ENCODE results near the gene LETM1.
"Not testable (repeated sequence)": the region's sequence is repeated elsewhere in the genome, so short reads cannot be mapped to it uniquely, and the experiment has no call there.

Gene LETM1

GRCh38 chr4:1837069-1837468 is 18.9 kb downstream of the LETM1 start:
- no peak overlapping the region for H3K27ac ChIP-seq (ENCODE audit: low read length, poor library complexity, severe bottlenecking)
- H3K36me3 ChIP-seq (ENCODE audit: control insufficient read depth in 1 of 2, insufficient read depth in 2 of 2, low read depth in 1 of 2, low read length in 2 of 2): peaks cover 71 to 80% of the 10 kb centered on the region in 2 experiments
- H3K18ac ChIP-seq (ENCODE audit: low read depth in 1 of 2, low read length in 2 of 2): no peak overlapping the region
- no peak overlapping the region for H2BK120ac ChIP-seq (ENCODE audit: low read depth, low read length)
- no peak overlapping the region for H2AK5ac ChIP-seq (ENCODE audit: low read length, severe bottlenecking)
- H3K4me3 ChIP-seq (ENCODE audit: insufficient read depth in 1 of 2, low read depth in 1 of 2, low read length in 2 of 2): no peak overlapping the region
- H4K8ac ChIP-seq (ENCODE audit: low read length): no peak overlapping the region
- 96% methylated on average over 10 of the region's 10 CpGs for WGBS
- peaks cover 30% of the 10 kb centered on the region for H3K4me1 ChIP-seq (ENCODE audit: control insufficient read depth, insufficient read depth, low read depth, low read length)
- no peak overlapping the region for H3K23ac ChIP-seq (ENCODE audit: low read length in 2 of 2)
- peaks cover 30% of the 10 kb centered on the region for H3K79me1 ChIP-seq (replicated peaks; ENCODE audit: low read length, poor library complexity, severe bottlenecking)
- no peak for DNase-seq
- H3K4me2 ChIP-seq (ENCODE audit: low read length, poor library complexity, severe bottlenecking): no peak overlapping the region
- H2BK15ac ChIP-seq (ENCODE audit: low read depth, poor library complexity, severe bottlenecking): no peak overlapping the region
- H3K4ac ChIP-seq (ENCODE audit: low read depth in 1 of 2, low read length in 2 of 2): no peak overlapping the region
- no peak overlapping the region for H3K14ac ChIP-seq (ENCODE audit: low read length in 2 of 2)
- H2AFZ ChIP-seq (ENCODE audit: low read depth, low read length): no peak overlapping the region
- no peak overlapping the region for H2BK12ac ChIP-seq (ENCODE audit: low read length in 2 of 2)
- no peak overlapping the region for H3K9ac ChIP-seq (ENCODE audit: low read length)
- no peak overlapping the region for H2BK5ac ChIP-seq (ENCODE audit: low read depth, low read length, poor library complexity, severe bottlenecking)
- H4K91ac ChIP-seq (ENCODE audit: low read length): no peak overlapping the region
- H3K27me3 ChIP-seq (ENCODE audit: control insufficient read depth in 1 of 2, insufficient read depth in 1 of 2, low read length in 2 of 2): no peaks in the 10 kb centered on the region
- H3K9me3 ChIP-seq (ENCODE audit: control insufficient read depth, low read length): no peaks in the 10 kb centered on the region

GRCh38 chr4:1836650-1837049 is 19.3 kb downstream of the LETM1 start:
- H3K18ac ChIP-seq (ENCODE audit: low read depth in 1 of 2, low read length in 2 of 2): no peak overlapping the region
- H2BK15ac ChIP-seq (ENCODE audit: low read depth, poor library complexity, severe bottlenecking): no peak overlapping the region
- no peak overlapping the region for H3K23ac ChIP-seq (ENCODE audit: low read length in 2 of 2)
- H3K14ac ChIP-seq (ENCODE audit: low read length in 2 of 2): no peak overlapping the region
- H3K9me3 ChIP-seq (ENCODE audit: control insufficient read depth, low read length): no peaks in the 10 kb centered on the region
- no peak overlapping the region for H3K4ac ChIP-seq (ENCODE audit: low read depth in 1 of 2, low read length in 2 of 2)
- WGBS: 98% methylated on average over 6 of the region's 7 CpGs
- no peak overlapping the region for H4K91ac ChIP-seq (ENCODE audit: low read length)
- no peaks in the 10 kb centered on the region for H3K27me3 ChIP-seq (ENCODE audit: control insufficient read depth in 1 of 2, insufficient read depth in 1 of 2, low read length in 2 of 2)
- H2BK120ac ChIP-seq (ENCODE audit: low read depth, low read length): no peak overlapping the region
- H3K9ac ChIP-seq (ENCODE audit: low read length): no peak overlapping the region
- no peak overlapping the region for H3K27ac ChIP-seq (ENCODE audit: low read length, poor library complexity, severe bottlenecking)
- no peak overlapping the region for H4K8ac ChIP-seq (ENCODE audit: low read length)
- no peak for DNase-seq
- H2BK12ac ChIP-seq (ENCODE audit: low read length in 2 of 2): no peak overlapping the region
- no peak overlapping the region for H3K4me3 ChIP-seq (ENCODE audit: insufficient read depth in 1 of 2, low read depth in 1 of 2, low read length in 2 of 2)
- H2BK5ac ChIP-seq (ENCODE audit: low read depth, low read length, poor library complexity, severe bottlenecking): no peak overlapping the region
- peaks cover 30% of the 10 kb centered on the region for H3K79me1 ChIP-seq (replicated peaks; ENCODE audit: low read length, poor library complexity, severe bottlenecking)
- no peak overlapping the region for H3K4me2 ChIP-seq (ENCODE audit: low read length, poor library complexity, severe bottlenecking)
- peaks cover 71 to 84% of the 10 kb centered on the region in 2 experiments for H3K36me3 ChIP-seq (ENCODE audit: control insufficient read depth in 1 of 2, insufficient read depth in 2 of 2, low read depth in 1 of 2, low read length in 2 of 2)
- H3K4me1 ChIP-seq (ENCODE audit: control insufficient read depth, insufficient read depth, low read depth, low read length): peaks cover 26% of the 10 kb centered on the region
- no peak overlapping the region for H2AFZ ChIP-seq (ENCODE audit: low read depth, low read length)
- H2AK5ac ChIP-seq (ENCODE audit: low read length, severe bottlenecking): peak overlapping the region; percentile 30

GRCh38 chr4:1835836-1836235 is 20.1 kb downstream of the LETM1 start:
- not testable (repeated sequence) for H3K14ac ChIP-seq (ENCODE audit: low read length in 2 of 2); H2BK15ac ChIP-seq (ENCODE audit: low read depth, poor library complexity, severe bottlenecking); H3K9me3 ChIP-seq (ENCODE audit: control insufficient read depth, low read length); H2BK12ac ChIP-seq (ENCODE audit: low read length in 2 of 2); H3K4me2 ChIP-seq (ENCODE audit: low read length, poor library complexity, severe bottlenecking); H2AFZ ChIP-seq (ENCODE audit: low read depth, low read length); H3K23ac ChIP-seq (ENCODE audit: low read length in 2 of 2); H2BK5ac ChIP-seq (ENCODE audit: low read depth, low read length, poor library complexity, severe bottlenecking); H3K18ac ChIP-seq (ENCODE audit: low read depth in 1 of 2, low read length in 2 of 2); H2AK5ac ChIP-seq (ENCODE audit: low read length, severe bottlenecking); H4K91ac ChIP-seq (ENCODE audit: low read length); H3K27ac ChIP-seq (ENCODE audit: low read length, poor library complexity, severe bottlenecking); DNase-seq; H2BK120ac ChIP-seq (ENCODE audit: low read depth, low read length); H3K9ac ChIP-seq (ENCODE audit: low read length); H4K8ac ChIP-seq (ENCODE audit: low read length); H3K4me3 ChIP-seq (ENCODE audit: insufficient read depth in 1 of 2, low read depth in 1 of 2, low read length in 2 of 2); H3K27me3 ChIP-seq (ENCODE audit: control insufficient read depth in 1 of 2, insufficient read depth in 1 of 2, low read length in 2 of 2); H3K4ac ChIP-seq (ENCODE audit: low read depth in 1 of 2, low read length in 2 of 2)
- WGBS: over 99% methylated on average over 6 of the region's 8 CpGs
- Histone ChIP-seq H3K79me1 (replicated peaks; ENCODE audit: low read length, poor library complexity, severe bottlenecking) (peaks cover 38% of the 10 kb centered on the region), H3K36me3 (ENCODE audit: control insufficient read depth in 1 of 2, insufficient read depth in 2 of 2, low read depth in 1 of 2, low read length in 2 of 2) (peaks cover 71 to 87% of the 10 kb centered on the region in 2 experiments), H3K4me1 (ENCODE audit: control insufficient read depth, insufficient read depth, low read depth, low read length) (peaks cover 23% of the 10 kb centered on the region)

GRCh38 chr4:1834047-1834775 is 21.7 kb downstream of the LETM1 start:
- WGBS: 87% methylated on average over 21 of the region's 21 CpGs
- H4K8ac ChIP-seq (ENCODE audit: low read length): no peak overlapping the region
- no peak overlapping the region for H2BK120ac ChIP-seq (ENCODE audit: low read depth, low read length)
- H3K4ac ChIP-seq (ENCODE audit: low read depth in 1 of 2, low read length in 2 of 2): no peak overlapping the region
- H3K4me1 ChIP-seq (ENCODE audit: control insufficient read depth, insufficient read depth, low read depth, low read length): peaks cover 25% of the 10 kb centered on the region
- H2AFZ ChIP-seq (ENCODE audit: low read depth, low read length): no peak overlapping the region
- peak overlapping the region; percentile 21 for H3K27ac ChIP-seq (ENCODE audit: low read length, poor library complexity, severe bottlenecking)
- H3K27me3 ChIP-seq (ENCODE audit: control insufficient read depth in 1 of 2, insufficient read depth in 1 of 2, low read length in 2 of 2): no peaks in the 10 kb centered on the region
- no peak overlapping the region for H2BK5ac ChIP-seq (ENCODE audit: low read depth, low read length, poor library complexity, severe bottlenecking)
- H3K18ac ChIP-seq (ENCODE audit: low read depth in 1 of 2, low read length in 2 of 2): no peak overlapping the region
- H3K9ac ChIP-seq (ENCODE audit: low read length): no peak overlapping the region
- H4K91ac ChIP-seq (ENCODE audit: low read length): no peak overlapping the region
- H3K4me2 ChIP-seq (ENCODE audit: low read length, poor library complexity, severe bottlenecking): no peak overlapping the region
- no peak overlapping the region for H2BK15ac ChIP-seq (ENCODE audit: low read depth, poor library complexity, severe bottlenecking)
- H3K23ac ChIP-seq (ENCODE audit: low read length in 2 of 2): no peak overlapping the region
- H3K36me3 ChIP-seq (ENCODE audit: control insufficient read depth in 1 of 2, insufficient read depth in 2 of 2, low read depth in 1 of 2, low read length in 2 of 2): peaks cover 68 to 79% of the 10 kb centered on the region in 2 experiments
- H3K79me1 ChIP-seq (replicated peaks; ENCODE audit: low read length, poor library complexity, severe bottlenecking): peaks cover 30% of the 10 kb centered on the region
- DNase-seq: no peak
- H3K4me3 ChIP-seq (ENCODE audit: insufficient read depth in 1 of 2, low read depth in 1 of 2, low read length in 2 of 2): no peak overlapping the region
- no peak overlapping the region for H3K14ac ChIP-seq (ENCODE audit: low read length in 2 of 2)
- H2AK5ac ChIP-seq (ENCODE audit: low read length, severe bottlenecking): no peak overlapping the region
- no peaks in the 10 kb centered on the region for H3K9me3 ChIP-seq (ENCODE audit: control insufficient read depth, low read length)
- H2BK12ac ChIP-seq (ENCODE audit: low read length in 2 of 2): no peak overlapping the region

Data from mesenchymal stem cell (in vitro differentiated cells and primary cell).